NCI-H1694 (cell line): ENCODE data around the gene CCL8.
"Not testable (repeated sequence)": the region's sequence is repeated elsewhere in the genome, so short reads cannot be mapped to it uniquely, and the experiment has no call there.

ENCODE experiments used
- DNase-seq: peaks from one replicate; lab custom pipeline; 2025; lab: John Stamatoyannopoulos, UW

Gene CCL8

DNA sequence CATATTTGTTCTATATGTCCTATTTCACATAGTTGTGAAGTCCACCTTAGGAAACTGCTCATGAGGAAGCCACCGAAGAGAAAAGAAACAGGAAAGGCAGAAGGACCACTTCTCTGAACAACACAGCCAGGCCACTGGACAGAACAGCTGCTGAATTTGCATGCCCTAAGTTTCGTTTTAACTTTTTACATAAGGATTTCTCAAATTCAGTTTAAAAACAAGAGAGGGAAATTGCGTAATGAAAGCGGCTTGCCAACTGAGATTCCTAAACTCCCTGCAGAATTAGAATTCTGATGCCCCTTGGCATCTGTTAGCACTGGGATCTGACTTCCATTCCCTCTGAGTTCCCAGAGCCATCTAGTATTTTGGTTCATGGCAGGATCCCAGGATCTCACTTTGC is 5.0 kb upstream of the CCL8 start:
- no peak for DNase-seq

DNA sequence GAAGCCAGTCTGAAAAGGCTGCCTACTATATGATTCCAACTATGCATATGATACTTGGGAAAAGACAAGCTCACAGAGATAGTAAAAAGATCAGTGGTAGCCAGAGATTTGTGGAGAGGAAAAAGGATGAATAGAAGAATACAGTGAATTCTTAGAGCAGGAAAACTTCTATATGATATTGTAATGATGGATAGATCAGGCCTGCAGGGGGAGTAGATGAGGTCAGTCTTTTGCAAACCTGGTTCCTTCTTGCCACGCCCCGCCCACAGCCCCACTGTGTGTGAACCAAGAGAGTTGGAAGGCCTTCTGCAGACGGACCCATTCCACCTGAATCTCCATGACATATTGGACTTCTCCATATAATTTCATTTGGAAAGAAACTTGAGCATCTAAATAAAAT is 761 bp upstream of the CCL8 start:
- no peak for DNase-seq

DNA sequence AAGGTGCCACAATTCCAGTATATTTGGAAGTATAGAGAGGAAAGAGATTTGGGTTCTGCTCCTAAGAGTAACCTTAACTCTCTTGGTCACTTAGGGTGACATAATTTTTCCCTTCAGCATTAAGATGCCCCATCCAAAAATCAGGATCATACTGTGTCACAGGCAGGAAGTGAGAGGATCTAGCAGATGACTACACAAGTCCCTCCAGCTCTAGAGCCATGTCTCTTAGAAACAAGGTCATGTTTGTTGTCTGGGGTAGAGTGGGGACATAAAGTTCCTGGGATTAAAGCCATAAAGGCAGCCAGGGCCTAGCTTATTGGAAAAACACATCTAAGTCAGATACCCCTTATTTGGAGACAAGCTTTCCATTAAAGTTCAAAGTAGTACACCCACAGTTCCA is 2.7 kb downstream of the CCL8 start:
- DNase-seq, result no peak

DNA sequence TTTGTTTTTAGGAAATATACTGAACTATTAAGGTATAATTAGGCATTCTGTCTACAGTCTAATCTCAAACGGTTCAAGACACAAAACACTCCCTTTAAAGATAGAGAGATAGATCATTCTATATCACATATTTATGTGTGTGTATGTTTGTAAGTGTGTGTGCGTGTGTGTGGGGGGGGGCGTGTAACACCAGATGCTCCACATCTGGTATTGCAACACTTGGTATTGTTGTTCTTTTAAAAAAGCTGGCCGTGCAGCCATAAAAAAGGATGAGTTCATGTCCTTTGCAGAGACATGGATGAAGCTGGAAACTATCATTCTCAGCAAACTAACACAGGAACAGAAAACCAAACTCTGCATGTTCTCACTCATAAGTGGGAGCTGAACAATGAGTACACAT is 8.3 kb downstream of the CCL8 start:
- not testable (repeated sequence) for DNase-seq

DNA sequence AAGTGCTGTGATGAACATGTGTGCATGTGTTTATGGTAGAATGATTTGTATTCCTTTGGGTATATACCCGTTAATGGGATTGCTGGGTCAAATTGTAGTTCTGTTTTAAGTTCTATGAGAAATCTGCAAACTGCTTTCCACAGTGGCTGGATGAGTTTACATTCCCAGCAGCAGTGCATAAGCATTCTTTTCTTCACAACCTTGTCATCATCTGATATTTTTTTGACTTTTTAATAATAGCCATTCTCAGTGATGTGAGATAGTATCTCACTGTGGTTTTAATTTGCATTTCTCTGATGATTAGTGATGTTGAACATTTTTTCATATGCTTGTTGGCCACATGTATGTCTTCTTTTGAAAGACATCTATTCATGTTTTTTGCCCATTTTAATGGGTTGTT is 18.5 kb downstream of the CCL8 start:
- DNase-seq, result no peak

DNA sequence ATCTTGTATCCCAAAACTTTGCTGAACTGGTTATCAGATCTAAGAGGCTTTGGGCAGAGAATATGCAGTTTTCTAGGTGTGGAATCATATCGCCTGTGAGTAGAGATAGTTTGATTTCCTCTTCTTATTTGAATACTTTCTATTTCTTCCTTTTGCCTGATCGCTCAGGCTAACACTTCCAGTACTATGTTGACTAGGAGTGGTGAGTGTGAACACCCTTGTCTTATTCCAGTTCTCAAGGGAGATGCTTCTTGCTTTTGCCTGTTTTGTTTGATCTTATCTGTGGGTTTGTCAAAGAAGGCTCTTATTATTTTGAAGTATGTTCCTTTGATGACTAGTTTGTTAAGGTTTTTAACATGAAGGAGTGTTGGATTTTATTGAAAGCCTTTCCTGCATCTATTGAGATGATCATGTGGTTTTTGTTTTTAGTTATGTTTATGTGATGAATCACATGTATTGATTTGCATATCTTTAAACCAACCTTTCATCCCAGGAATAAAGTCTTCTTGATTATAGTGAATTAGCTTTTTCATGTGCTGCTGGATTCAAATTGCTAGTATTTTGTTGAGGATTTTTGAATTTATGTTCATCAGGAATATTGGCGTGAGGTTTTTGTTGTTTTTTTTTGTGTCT is 20.0 kb downstream of the CCL8 start:
- DNase-seq, result no peak

DNA sequence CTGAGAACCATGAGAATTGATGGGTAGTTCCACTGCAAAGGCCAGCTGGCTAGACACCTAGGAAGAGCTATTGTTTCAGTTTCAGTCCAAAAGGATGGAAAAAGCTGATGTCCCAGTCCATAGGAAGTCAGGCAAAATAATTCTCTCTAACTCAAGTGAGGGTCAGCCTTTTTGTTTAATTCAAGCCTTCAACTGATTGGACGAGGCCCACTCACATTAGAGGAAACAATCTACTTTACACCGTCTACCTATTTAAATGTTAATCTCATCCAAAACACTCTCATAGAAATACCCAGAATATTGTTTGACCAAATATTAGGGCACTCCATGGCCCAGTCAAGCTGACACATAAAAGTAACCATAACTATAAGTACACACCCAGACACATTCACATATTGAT is 22.7 kb downstream of the CCL8 start:
- DNase-seq, result no peak

GRCh38 chr17:34347063-34347462 is 27.8 kb downstream of the CCL8 start:
- no peak for DNase-seq

DNA sequence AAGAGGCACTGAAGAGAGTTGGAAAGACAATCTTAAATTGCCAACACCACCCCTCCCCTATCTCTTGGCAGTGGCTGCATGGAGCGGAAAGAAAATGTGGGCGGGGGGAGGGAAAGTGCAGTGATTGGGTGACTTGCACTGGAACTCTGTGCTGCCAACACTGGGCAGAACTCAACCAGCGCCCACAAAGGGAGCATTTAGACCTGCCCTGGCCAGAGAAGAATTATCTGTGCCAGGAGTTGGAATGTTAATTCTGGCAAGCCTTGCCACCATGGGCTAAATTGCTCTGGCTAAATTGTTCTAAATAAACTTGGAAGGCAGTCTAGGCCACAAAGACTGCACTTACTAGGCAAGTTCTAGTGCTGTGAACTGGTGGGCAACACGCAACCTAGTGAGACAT is 30.5 kb downstream of the CCL8 start:
- no peak for DNase-seq

GRCh38 chr17:34351096-34351495 is 31.9 kb downstream of the CCL8 start:
- DNase-seq, result no peak

DNA sequence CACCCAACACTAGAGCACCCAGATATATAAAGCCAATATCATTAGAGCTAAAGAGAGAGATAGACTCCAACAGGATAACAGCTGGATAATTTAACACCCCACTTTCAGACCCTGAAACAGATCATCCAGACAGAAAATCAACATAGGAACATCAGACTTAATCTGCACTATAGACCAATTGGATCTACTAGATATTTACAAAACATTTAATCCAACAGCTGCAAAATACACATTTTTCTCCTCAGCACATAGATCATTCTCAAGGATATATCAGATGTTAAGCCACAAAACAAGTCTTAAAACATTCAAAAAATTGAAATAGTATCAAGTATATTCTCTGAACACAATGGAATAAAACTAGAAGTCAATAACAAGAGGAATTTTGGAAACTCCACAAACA is 33.0 kb downstream of the CCL8 start:
- no peak for DNase-seq

DNA sequence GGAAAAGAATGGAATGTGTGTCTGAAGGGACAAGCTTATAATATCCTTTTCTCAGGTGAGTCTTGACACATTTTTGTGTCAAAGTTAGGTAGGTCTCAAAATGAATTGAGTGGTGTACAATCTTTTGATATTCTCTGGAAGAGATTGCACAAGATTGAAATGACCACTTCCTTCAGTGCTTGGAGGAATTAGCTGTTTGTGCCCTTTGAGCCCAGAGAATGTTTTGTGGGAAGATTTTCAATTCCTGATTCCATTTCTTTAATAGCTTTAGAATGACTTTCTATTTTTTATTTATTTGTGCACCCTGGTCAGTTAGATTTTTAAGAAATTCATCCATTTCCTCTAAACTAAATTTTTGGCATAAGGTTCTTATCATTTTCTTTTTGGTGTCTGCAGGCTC is 35.4 kb downstream of the CCL8 start:
- no peak for DNase-seq

GRCh38 chr17:34356194-34356593 is 37.0 kb downstream of the CCL8 start, which contains the start of gene CCL13:
Gene CCL13 (plus strand): TSS chr17:34356480. CDS start chr17:34356527, 47 bp downstream.
- no peak for DNase-seq

DNA sequence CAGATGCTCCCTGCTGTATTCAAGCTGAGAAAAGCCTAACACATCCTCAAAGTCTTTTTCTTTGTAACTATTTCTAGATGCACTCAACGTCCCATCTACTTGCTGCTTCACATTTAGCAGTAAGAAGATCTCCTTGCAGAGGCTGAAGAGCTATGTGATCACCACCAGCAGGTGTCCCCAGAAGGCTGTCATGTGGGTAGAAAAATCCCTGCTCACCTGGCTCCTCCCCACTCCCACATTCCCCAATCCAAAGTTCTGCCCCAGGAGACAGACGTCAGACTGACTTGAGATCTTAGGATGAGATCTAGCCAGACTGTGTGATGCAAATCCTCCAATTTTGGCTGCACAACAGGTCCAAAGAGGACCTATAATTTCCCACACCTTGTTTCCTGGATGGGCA is 38.2 kb downstream of the CCL8 start:
- no peak for DNase-seq

DNA sequence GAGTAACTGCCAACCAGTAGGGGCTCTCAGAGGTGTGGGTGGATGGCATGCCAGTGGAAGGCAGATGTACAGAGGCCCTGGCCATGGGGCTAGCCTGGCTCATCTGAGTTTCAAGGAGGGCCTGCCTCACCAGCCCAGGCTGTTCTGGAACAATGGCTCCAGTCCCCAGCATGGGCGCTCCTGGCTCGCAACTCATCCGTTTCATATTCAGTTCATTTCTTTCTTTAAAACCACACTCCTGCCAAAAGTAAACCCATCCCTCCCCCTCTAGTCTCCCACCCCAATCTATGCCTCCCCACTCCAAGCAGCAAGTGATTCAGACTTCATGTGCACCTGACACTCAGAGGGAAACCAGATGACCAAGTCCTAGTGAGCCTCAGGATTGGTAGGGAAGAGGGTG is 39.4 kb downstream of the CCL8 start:
- DNase-seq, result no peak

DNA sequence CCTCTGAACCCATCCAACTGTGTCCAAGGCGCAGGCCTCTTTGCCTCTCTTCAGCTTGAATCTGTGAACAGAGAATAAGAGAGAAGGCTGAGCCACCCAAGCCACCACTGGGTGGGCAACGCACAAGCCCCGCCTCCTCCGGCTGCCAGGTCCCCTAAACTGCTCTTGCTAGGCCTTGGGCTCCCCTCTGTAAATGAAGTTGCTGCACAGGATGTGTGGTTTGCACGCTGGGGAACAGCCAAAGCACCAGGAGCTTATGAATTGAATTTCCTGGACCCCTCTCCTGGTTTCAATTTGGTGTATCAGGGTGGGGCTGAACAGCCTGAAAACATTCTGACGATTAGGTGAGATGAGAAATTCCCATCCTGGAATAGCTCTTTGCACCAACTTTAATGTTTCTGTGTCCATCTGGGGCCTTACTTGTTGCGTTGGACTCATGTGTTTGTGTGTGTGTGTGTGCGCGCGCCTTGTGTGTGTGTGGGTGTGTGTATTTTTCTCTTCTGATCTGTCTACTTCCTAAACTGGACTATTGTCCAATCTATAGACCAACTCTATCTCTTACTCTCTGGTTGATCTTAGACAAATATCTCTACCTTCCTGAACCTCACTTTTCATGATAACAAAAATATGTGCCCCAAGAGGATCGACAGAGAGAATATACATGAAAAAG is 41.5 kb downstream of the CCL8 start:
- no peak for DNase-seq

DNA sequence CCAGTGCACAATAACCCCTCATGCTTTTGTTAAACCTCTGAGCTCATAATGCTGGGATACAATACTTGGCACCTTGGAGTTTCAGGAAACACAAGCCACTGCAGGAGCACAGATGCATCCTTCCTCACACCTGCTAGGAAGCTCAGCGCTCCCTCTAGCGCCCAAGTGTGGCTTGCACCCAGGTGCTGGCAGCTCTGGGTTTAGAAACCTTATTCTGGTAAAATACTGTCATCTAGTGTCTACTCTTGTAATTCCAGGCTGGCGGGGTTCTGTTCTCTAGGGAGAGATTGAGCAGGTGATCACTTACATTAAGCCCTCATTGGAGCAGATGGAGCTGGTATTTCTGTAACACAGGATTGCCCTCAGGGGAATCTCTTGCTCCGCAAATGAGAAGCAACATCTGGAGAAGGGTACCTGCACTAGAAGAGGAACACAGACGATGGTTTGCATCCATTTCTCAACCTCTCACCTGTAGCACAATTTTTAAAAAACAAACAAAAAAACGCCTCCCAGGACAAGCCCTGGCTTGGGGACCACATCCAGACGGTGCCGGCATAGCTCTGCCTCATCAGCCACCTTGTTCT is 42.3 kb downstream of the CCL8 start:
- DNase-seq, result peak; percentile 84

DNA sequence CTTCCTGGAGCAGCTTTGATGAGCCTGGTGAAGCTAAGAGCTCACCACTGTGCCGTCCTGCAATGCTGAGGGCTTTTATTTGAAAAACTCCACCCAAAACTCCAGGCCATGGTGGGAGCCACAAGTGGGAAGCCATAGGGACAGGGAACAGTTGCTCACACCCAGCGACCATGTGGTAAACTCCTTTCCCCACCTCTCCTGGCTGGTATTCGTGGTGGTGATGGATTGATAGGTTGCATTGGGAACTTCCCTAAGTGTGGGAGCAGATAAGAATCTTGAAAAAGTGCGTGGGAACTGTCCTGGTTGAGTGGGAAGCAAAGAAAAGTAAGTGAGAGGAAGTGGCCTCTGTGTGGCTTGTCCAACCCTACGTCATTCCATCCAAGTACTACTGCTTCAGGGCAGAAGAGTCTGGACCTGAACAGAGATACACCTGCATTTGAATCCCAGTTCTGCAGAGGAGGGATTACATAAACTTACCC is 44.0 kb downstream of the CCL8 start, which contains the start of gene CCL1:
Gene CCL1, minus strand, starts transcription at position 51 of the 479 bp plus-strand sequence. CDS start 72 bp downstream, outside the sequence.
- no peak for DNase-seq

- DNase-seq, result no peak
These were observed 45.5 kb downstream of the CCL8 start for GRCh38 chr17:34364751-34365150.

GRCh38 chr17:34365340-34365739 is 46.1 kb downstream of the CCL8 start:
- no peak for DNase-seq

DNA sequence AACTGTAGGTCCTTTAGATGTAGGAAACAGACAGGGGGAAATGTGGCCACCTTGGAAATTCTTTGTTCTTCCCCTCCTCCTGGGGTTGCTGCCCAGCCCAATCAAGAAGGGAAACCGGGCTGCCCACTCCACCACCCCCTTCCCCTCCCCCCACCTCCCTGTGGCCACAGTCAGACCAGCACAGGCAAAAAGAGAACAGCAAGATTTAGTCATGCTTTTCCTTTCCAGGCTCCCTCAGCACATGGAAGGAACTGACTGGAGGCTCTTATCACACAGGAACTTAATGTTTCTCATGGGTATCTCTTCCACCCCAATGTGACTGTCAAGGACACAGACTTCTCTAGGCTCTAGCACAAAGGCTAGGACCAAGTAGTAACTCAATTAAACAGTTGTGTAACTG is 46.8 kb downstream of the CCL8 start:
- DNase-seq, result no peak

- no peak for DNase-seq
These were observed 47.4 kb downstream of the CCL8 start for GRCh38 chr17:34366529-34367107.
